Hepatocyte (in vitro differentiated cells): ENCODE results near the gene USP48. TPM values are rescaled to one million over a fixed set of nuclear protein-coding genes. Genes with fewer than 3 reads are reported as not detected.
"Not testable (repeated sequence)": the region's sequence is repeated elsewhere in the genome, so short reads cannot be mapped to it uniquely, and the experiment has no call there.

ENCODE experiments used
- DNase-seq: peaks from one replicate; pipeline ENCODE4 v3.0.0-alpha.2; 2016; ENCODE audit warnings: low spot score
- H2AFZ ChIP-seq: fragments of 200-600 bp; sonication (generic); 2 replicates; pipeline ENCODE4 v1.6.0; 2016; ENCODE audit warnings: antibody characterized with exemption, mild to moderate bottlenecking
- H3K27ac ChIP-seq: fragments of 200-600 bp; sonication (generic); 2 replicates; pipeline ENCODE4 v1.5.1; 2016; ENCODE audit warnings: mild to moderate bottlenecking
- H3K27me3 ChIP-seq: fragments of 200-600 bp; sonication (generic); 2 replicates; pipeline ENCODE4 v1.6.1; 2016
- H3K36me3 ChIP-seq: fragments of 200-600 bp; sonication (generic); replicated peaks from 2 replicates; pipeline ENCODE4 v1.5.1; 2016; ENCODE audit warnings: low read depth; ENCODE audit not compliant: insufficient read depth
- H3K4me1 ChIP-seq: fragments of 200-600 bp; sonication (generic); 2 replicates; pipeline ENCODE4 v1.5.1; 2016; ENCODE audit warnings: mild to moderate bottlenecking, moderate library complexity; ENCODE audit not compliant: insufficient read depth
- H3K4me2 ChIP-seq: fragments of 200-600 bp; sonication (generic); 2 replicates; pipeline ENCODE4 v1.6.0; 2016
- H3K4me3 ChIP-seq: fragments of 200-600 bp; sonication (generic); 2 replicates; pipeline ENCODE4 v1.5.1; 2016; ENCODE audit warnings: mild to moderate bottlenecking
- H3K79me2 ChIP-seq: fragments of 200-600 bp; sonication (generic); 2 replicates; pipeline ENCODE4 v1.6.0; 2017; ENCODE audit warnings: mild to moderate bottlenecking
- H3K9me2 ChIP-seq: fragments of 200-600 bp; sonication (generic); replicated peaks from 2 replicates; pipeline ENCODE4 v1.6.0; 2017; ENCODE audit warnings: mild to moderate bottlenecking; ENCODE audit not compliant: insufficient read depth
- H3K9me3 ChIP-seq: fragments of 200-600 bp; sonication (generic); 2 replicates; pipeline ENCODE4 v1.5.1; 2016; ENCODE audit warnings: low read depth, mild to moderate bottlenecking
- H4K20me1 ChIP-seq: fragments of 200-600 bp; sonication (generic); 2 replicates; pipeline ENCODE4 v1.6.0; 2016; ENCODE audit warnings: mild to moderate bottlenecking; ENCODE audit not compliant: insufficient read depth, poor library complexity, severe bottlenecking
- EZH2 ChIP-seq: fragments of 200-600 bp; sonication (generic); IDR thresholded peaks from 2 replicates; pipeline ENCODE4 v1.6.1; 2016; ENCODE audit warnings: antibody characterized with exemption, mild to moderate bottlenecking, borderline replicate concordance
- EZH2phosphoT487 ChIP-seq: fragments of 200-600 bp; sonication (generic); IDR thresholded peaks from one replicate; pipeline ENCODE4 v1.6.1; 2018; ENCODE audit warnings: antibody characterized with exemption, mild to moderate bottlenecking, low read depth, moderate library complexity; ENCODE audit not compliant: unreplicated experiment, severe bottlenecking
- WGBS: methylation state at CpG from one replicate; pipeline ENCODE4 v1.1.6; 2016; ENCODE audit warnings: low lambda C conversion rate; ENCODE audit errors: missing lambda C conversion rate; 5-methylcytosine and 5-hydroxymethylcytosine counted together
- polyA plus RNA-seq: library from polyadenylated mRNA; unstranded; fragments of >200 nt; fragmentation: Nextera tagmentation; extraction: Ambion mirVana; gene quantifications from 2 replicates; pipeline ENCODE4 v1.2.1, GENCODE V29; 2016
- total RNA-seq: library from RNA; depleted of rRNA; stranded (reverse); fragments of >200 nt; gene quantifications from 2 replicates; pipeline ENCODE4 v1.2.3, GENCODE V29; 2014
- TF ChIP-seq, protein P1 (sequence below): fragments of 200-600 bp; sonication (generic); IDR thresholded peaks from 2 replicates; pipeline ENCODE4 v1.5.1; 2016; ENCODE audit warnings: antibody characterized with exemption, mild to moderate bottlenecking; ENCODE audit not compliant: poor library complexity

USP48 gene
- total and polyA plus RNA-seq, 2 experiments from 2014 or later = 38.9 to 39.5 TPM

DNA sequence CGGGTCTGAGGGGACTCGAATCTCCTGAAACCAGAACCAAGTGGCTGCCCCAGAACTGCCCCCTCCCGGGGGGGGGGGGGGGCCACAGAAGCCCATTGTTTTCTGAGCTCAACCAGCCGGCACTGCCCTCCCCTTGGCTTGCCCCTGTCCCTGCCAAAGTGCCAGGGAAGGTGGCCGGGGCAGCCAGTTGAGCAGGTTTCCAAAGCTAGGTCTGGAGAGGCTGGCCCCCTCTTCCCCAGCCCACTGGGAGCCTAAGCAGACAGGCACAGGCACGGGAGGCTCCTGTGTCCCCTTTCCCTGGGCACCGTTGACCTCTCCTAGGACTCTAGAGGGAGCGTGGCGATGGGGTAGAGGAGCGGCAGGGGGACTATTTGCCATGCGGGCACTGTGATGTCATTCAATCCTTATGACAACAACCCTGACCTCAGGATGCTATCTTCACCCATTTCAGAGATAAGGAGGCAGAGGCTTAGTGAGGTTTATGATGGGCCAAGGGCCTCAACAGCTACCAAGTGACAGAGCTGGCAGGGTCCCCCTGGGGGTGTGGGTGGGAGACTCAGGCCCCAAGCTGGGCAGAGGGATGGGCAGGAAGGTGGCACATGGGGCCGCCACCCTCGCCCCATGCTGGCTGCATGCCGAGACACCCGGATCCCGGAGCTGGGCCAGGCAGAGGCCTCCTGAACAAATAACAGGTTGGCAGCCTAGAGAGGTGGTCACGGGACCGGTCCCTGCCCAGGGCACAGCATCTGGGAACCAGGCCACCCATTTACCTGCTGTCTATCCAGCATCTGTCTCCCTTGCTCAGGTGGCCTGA, 148.8 kb downstream of the USP48 start:
- no peaks in the 10 kb centered on the region for H4K20me1 ChIP-seq
- no peaks in the 10 kb centered on the region for H3K9me3 ChIP-seq
- TF ChIP-seq EZH2phosphoT487 (no peak), EZH2 (no peak)
- TF ChIP-seq, protein P1, sequence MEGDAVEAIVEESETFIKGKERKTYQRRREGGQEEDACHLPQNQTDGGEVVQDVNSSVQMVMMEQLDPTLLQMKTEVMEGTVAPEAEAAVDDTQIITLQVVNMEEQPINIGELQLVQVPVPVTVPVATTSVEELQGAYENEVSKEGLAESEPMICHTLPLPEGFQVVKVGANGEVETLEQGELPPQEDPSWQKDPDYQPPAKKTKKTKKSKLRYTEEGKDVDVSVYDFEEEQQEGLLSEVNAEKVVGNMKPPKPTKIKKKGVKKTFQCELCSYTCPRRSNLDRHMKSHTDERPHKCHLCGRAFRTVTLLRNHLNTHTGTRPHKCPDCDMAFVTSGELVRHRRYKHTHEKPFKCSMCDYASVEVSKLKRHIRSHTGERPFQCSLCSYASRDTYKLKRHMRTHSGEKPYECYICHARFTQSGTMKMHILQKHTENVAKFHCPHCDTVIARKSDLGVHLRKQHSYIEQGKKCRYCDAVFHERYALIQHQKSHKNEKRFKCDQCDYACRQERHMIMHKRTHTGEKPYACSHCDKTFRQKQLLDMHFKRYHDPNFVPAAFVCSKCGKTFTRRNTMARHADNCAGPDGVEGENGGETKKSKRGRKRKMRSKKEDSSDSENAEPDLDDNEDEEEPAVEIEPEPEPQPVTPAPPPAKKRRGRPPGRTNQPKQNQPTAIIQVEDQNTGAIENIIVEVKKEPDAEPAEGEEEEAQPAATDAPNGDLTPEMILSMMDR = no peak
- no peaks in the 10 kb centered on the region for H3K36me3 ChIP-seq
- no peaks in the 10 kb centered on the region for H3K9me2 ChIP-seq
- H3K27ac ChIP-seq = no peak overlapping the region
- H3K27me3 ChIP-seq = no peaks in the 10 kb centered on the region
- peaks cover 14% of the 10 kb centered on the region for H3K4me1 ChIP-seq
- WGBS = 85% methylated on average over 18 of the region's 18 CpGs
- no peak overlapping the region for H3K4me2 ChIP-seq
- no peaks in the 10 kb centered on the region for H3K79me2 ChIP-seq
- no peak overlapping the region for H2AFZ ChIP-seq
- DNase-seq = no peak
- no peak overlapping the region for H3K4me3 ChIP-seq

GRCh38 chr1:21633141-21633755, 149.7 kb downstream of the USP48 start:
- DNase-seq = no peak
- H3K36me3 ChIP-seq = no peaks in the 10 kb centered on the region
- peaks cover 10% of the 10 kb centered on the region for H3K4me1 ChIP-seq
- no peaks in the 10 kb centered on the region for H4K20me1 ChIP-seq
- H3K79me2 ChIP-seq = no peaks in the 10 kb centered on the region
- H3K4me3 ChIP-seq = no peak overlapping the region
- TF ChIP-seq, protein P1 = no peak
- TF ChIP-seq EZH2phosphoT487 (no peak), EZH2 (no peak)
- 84% methylated on average over 6 of the region's 7 CpGs for WGBS
- no peak overlapping the region for H3K4me2 ChIP-seq
- no peak overlapping the region for H2AFZ ChIP-seq
- H3K27ac ChIP-seq = no peak overlapping the region
- no peaks in the 10 kb centered on the region for H3K9me3 ChIP-seq
- no peaks in the 10 kb centered on the region for H3K9me2 ChIP-seq
- no peaks in the 10 kb centered on the region for H3K27me3 ChIP-seq

DNA sequence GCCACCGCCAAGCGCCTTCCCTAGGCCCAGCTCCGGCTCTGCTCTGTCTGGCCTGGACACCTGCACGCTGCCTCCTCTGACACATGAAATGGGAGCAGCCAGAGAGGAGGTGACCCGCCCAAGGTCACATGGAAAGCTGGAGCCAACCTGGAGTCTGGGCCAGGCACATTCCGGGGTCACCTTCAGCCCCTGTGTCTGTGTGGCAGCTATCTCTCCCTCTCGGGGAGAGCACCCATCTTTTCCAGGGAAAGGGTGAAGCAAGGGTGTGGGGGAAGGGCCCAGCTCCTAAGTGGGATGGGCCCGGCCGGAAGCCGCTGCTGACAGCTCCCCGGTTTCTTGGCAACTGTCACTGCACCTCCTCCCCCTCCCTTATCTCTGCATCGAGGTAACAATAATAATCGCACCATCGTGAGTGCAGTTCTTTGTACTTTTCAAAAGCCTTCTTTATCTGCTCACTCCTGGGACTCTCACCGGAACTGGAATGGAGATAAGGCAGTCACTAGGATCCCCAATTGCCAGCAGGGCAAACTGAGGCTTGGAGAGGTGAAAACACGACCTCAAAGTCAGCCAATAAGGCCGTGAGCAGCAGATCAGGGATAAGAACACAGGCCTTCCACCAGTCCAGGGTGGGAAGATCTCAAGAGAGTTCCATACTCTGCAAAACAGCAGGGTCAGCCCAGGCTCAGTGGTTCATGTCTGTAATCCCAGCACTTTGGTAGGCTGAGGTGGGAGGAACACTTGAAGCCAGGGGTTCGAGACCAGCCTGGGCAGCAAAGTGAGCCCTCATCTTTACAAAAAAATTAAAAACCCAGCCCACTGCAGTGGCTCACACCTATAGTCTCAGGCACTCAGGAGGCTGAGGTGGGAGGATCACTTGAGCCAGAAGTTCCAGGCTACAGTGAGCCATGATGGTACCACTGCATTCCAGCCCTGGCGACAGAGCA, 150.7 kb downstream of the USP48 start:
- WGBS = 53% methylated on average over 18 of the region's 19 CpGs
- peak; percentile 79 for DNase-seq
- no peak overlapping the region for H3K4me2 ChIP-seq
- H3K4me3 ChIP-seq = no peak overlapping the region
- H2AFZ ChIP-seq = no peak overlapping the region
- H3K27me3 ChIP-seq = no peaks in the 10 kb centered on the region
- TF ChIP-seq, protein P1 = no peak
- TF ChIP-seq EZH2 = no peak
- no peak for TF ChIP-seq EZH2phosphoT487
- H3K9me3 ChIP-seq = no peaks in the 10 kb centered on the region
- H4K20me1 ChIP-seq = no peaks in the 10 kb centered on the region
- no peaks in the 10 kb centered on the region for H3K79me2 ChIP-seq
- peaks cover 10% of the 10 kb centered on the region for H3K4me1 ChIP-seq
- no peaks in the 10 kb centered on the region for H3K9me2 ChIP-seq
- H3K36me3 ChIP-seq = no peaks in the 10 kb centered on the region
- peak overlapping the region; percentile 67 for H3K27ac ChIP-seq

- not testable (repeated sequence) for H4K20me1 ChIP-seq, H2AFZ ChIP-seq, H3K79me2 ChIP-seq, H3K36me3 ChIP-seq, DNase-seq, H3K4me2 ChIP-seq, H3K27me3 ChIP-seq, H3K9me2 ChIP-seq, H3K4me3 ChIP-seq, H3K9me3 ChIP-seq
- 92% methylated on average over 8 of the region's 8 CpGs for WGBS
- H3K27ac ChIP-seq = peak overlapping the region; percentile 62
- H3K4me1 ChIP-seq = peaks cover 10% of the 10 kb centered on the region
Measured at GRCh38 chr1:21631590-21631943, 151.4 kb downstream of the USP48 start.
